GOT3 (cell line): ENCODE data around the gene AGR2.

Experiments
- DNase-seq: peaks from one replicate; lab custom pipeline; 2025; ENCODE audit warnings: mixed read lengths; lab: John Stamatoyannopoulos, UW

AGR2 gene

DNA sequence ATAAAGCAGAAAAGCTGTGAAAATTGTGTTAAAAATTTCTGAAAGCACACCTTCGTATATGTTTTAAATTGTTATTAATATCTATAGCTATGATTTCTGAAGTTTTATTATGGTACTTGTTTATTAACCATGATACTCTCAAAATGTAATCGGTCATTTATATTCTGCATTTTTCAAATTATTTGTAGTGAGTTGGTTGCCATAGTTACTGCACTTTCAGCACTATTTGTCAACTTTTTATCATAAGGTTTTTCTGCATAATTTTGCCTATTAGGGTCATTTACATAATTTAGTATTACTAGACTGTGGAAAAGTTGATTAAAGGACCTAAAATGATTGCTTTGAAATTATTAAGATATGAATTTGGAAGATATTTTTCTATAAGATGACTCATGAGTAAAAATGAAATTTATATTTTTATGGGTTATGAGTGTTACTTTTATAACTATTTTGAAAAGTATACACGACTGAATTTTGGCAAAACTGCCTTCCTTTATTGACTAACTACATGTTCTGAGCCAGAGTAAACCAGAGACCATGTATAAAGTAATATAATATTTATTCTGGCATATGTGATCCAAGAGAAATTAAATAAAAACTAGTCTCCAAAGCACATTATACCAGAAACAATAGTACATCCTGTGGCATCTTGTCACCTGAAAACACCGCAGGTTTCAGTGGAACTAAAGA, 7.9 kb upstream of the AGR2 start:
- no peak for DNase-seq

DNA sequence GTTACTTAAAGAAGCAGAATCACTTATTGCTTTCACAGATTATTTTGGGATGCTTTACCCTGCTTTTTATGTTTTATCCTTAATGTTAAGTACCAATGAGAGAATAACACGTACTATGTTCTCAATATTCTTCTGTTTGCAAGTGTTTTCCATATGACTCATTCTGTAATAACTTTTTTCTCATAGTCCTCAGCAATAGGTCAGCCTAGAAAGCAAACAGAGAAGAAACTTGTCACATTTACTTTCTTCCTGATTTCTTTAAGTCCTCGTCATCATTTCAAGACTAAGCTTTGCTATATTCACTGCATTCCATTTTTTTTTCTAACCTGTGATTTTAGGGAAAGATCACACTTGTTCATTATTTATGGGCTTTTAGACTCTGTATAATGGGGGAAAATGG, 6.8 kb upstream of the AGR2 start:
- DNase-seq = no peak

GRCh38 chr7:16810573-16810972, 5.8 kb upstream of the AGR2 start:
- DNase-seq = no peak

- DNase-seq = no peak
These were observed 5.3 kb upstream of the AGR2 start for GRCh38 chr7:16810112-16810511.

- DNase-seq = no peak
These were observed 642 bp upstream of the AGR2 start for GRCh38 chr7:16805441-16805840.

DNA sequence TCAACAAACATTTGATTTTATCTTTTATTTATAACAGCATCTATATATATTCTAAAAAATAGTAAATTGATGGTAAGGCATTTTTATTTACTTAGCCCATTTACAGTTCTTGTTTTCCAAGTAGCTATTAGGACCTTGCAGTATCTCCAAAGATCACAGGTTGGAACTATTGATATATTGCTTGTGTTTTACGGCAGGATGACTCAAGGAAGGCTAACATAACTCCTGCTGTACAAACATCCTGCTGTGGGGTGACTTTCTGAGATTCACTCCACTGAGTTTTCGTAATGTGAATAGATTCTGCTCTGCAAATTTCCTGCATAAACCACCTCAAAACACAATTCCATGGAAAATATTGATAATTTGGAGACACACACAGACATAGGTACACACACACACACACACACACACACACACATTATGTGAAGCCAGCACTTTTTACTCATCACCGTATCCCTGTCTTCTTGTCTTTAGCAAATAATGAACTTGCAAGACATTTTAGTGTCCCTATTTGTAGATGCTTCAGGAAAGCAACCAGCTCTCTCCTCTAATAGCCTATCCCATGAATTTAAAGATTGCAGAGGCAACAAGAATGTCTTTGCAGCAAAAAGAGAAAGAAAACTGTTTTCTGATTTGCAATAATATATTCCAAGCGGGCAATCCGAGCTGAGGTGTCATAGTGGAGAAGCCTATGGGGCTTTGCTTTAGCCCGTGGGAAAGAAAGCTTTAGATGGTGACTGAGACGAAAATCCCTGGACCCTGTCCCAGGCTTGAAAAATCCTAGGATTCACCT, 722 bp downstream of the AGR2 start:
- no peak for DNase-seq

DNA sequence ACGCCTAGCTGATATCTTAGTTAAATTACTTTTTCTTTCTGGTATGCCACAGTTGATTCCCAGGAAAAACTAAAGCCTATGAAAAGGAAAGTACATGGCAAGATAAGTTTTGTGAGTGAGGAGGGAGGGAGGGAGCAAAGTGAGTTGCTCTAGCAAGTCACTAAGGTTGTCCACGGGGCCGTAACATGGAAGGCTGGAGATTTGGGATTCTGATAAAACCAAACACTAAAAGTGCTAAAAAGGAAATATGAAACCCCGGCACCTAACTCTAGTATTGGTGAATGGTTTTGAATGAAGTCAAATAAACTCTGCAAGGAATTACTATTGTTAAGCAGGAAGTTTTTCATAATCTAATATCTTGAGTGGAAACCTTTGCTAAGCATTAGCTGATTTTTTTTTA, 1.7 kb downstream of the AGR2 start:
- no peak for DNase-seq

GRCh38 chr7:16801579-16801978, 3.2 kb downstream of the AGR2 start:
- no peak for DNase-seq

GRCh38 chr7:16801111-16801542, 3.7 kb downstream of the AGR2 start:
- no peak for DNase-seq

- DNase-seq = no peak
These were observed 9.2 kb downstream of the AGR2 start for GRCh38 chr7:16795624-16796023.

GRCh38 chr7:16794986-16795385, 9.8 kb downstream of the AGR2 start:
- no peak for DNase-seq

- DNase-seq = no peak
These were observed 12.7 kb downstream of the AGR2 start for GRCh38 chr7:16791905-16792698.

- DNase-seq = no peak
These were observed 13.7 kb downstream of the AGR2 start for GRCh38 chr7:16791071-16791470.

GRCh38 chr7:16787127-16787526, 17.7 kb downstream of the AGR2 start:
- DNase-seq = no peak

GRCh38 chr7:16786257-16786656, 18.5 kb downstream of the AGR2 start:
- DNase-seq = no peak

- DNase-seq = no peak
These were observed 19.0 kb downstream of the AGR2 start for GRCh38 chr7:16785846-16786245.

DNA sequence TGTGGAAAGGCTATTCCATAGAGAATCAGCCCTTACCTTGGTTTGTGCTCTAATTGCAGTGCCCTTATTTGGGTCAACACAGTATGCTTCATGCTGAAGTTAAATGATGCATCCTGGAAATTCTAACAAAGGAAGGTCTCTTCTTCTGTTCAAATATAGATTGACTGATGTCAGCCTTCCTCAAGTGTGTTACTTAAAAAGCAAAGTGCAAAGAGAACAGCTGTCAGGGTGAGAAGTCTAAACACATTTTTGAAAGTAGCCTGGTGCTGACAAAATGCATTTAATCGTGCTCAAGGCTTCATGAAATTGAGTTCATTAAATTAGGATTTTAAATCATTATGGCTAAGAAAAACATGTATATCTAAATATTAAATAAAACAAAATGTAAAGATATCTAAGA, 19.5 kb downstream of the AGR2 start:
- DNase-seq = no peak

DNA sequence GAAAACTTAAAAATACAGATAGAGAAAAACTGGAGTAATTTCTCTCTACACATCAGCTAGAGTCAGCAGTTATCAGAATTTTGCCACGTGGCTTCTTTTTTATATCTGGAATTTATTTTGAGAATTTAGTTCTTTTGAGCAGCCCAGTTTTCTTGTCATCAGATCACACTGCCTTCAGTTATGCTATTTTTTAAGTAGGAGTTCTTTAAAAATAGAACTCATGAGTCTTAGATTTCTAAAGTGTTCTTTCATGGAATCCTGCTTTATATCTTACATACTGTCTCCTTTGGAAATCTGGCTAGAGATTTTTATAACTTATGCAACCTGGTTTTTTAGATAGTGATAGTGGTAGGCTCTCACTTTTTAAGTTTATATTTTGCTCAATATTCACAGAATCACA, 24.2 kb downstream of the AGR2 start:
- no peak for DNase-seq

DNA sequence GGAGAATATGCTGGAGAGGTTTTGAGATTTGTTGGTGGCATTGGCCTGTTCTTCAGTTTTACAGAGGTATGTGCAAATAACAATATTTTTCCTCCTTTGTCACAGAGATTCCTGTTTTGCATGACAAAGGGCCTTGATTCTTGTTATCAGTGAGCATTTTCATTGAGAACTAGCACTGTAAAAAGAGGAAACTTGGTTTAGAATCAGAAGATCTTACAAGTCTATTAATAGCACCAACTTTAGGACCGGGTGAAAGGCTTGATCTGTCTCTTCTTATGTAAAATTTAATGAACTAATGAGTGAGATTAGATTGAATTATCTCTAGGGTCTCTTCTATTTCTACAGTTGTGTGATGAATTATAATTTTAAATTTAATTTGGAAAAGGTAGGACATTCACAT, 25.7 kb downstream of the AGR2 start:
- no peak for DNase-seq

DNA sequence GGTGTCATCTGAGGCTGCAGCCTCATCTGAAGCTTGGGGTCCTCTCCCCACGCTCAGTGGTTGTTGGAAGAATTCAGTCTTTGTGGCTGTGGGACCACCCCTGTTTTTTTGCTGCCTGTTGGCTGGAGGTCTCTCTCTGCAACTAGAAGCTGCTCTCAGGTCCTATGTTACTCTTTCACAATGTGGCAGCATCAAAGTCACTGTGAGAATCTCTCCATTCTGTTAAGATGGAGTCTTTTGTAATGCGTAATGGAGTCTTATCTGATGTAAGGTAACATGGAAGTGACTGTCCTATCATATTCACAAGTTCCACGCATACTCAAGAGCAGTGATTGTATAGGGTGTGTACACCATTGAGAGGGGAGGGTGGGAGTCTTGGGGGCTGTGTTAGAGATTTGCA, 26.3 kb downstream of the AGR2 start:
- DNase-seq = no peak

DNA sequence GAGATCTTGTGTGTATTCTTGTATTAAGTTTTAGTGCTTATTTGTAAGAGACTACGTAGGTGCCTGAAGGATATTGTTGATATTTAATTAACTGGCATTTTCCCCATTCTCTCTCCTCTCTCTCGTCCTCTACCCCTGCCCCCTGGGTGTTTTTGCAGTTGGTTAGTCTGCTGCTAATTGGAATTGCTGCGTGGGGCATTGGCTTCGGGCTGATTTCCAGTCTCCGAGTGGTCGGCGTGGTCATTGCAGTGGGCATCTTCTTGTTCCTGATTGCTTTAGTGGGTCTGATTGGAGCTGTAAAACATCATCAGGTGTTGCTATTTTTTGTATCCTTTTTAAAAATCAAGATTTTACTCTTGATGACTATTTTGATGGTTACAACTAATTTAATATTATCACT, 28.7 kb downstream of the AGR2 start:
- DNase-seq = no peak

DNA sequence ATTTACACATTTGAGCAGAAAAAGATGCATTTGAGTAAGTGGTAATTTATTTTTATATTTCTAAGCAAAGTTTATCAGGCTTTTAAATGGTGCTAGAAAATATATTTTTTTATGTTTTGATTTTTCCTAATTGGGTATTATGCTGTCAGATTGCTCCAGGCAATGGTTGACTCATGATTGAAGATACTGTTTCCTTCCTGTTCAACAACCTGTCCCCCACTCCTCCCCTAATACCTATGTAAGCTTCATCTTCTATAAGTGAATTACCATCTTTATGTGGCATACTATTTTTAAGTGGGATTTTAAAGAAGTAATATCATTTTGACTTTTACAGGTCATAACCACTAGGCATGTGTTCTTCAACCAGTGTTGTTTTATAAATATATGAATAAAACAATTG, 29.8 kb downstream of the AGR2 start:
- DNase-seq = no peak

GRCh38 chr7:16774294-16774693, 30.5 kb downstream of the AGR2 start:
- DNase-seq = no peak
